HepG2 (cell line): ENCODE data around the gene ERBB3. TPM values are rescaled to one million over a fixed set of nuclear protein-coding genes. Genes with fewer than 3 reads are reported as not detected.

Experiments used
- ATAC-seq: fragments of 200-7000 bp; cut with Tn5 transposase; 3 replicates; pipeline ENCODE4 v1.9.1; 2020; ENCODE audit warnings: mild to moderate bottlenecking, moderate library complexity
- BruUV-seq: library from RNA; stranded (reverse); fragments of 400-500 nt; replicated peaks from 2 replicates; lab custom pipeline; 2021; lab: Mats Ljungman, UMichigan
- CTCF ChIA-PET: fragments of 300-600 bp; formaldehyde crosslinking; extraction: SDS; loops from one replicate; lab custom pipeline; 2021; ENCODE audit warnings: low total read pairs, inconsistent platforms, low intra/inter-chr PET ratio; lab: Yijun Ruan, JAX
- POLR2A ChIA-PET: fragments of 350-600 bp; sonication (Branson Sonifier 250); formaldehyde crosslinking; loops from one replicate; lab custom pipeline; 2020; ENCODE audit warnings: antibody characterized with exemption, inconsistent platforms; lab: Yijun Ruan, JAX
- DNase-seq: peaks from one replicate; pipeline ENCODE4 v3.0.0-alpha.2; 2015; ENCODE audit warnings: low spot score
- FAIRE-seq: peaks from 3 replicates; lab custom pipeline; 2011; peaks lifted over from hg19 to GRCh38; lab: Jason Lieb, UNC
- H2AFZ ChIP-seq: one replicate; pipeline ENCODE4 v1.6.1; 2011; ENCODE audit warnings: low read length, inconsistent platforms
- H3K27ac ChIP-seq: fragments of 300-600 bp; 3 replicates; pipeline ENCODE4 v1.8.0; 2011; ENCODE audit warnings: mixed run types, mild to moderate bottlenecking, mixed read lengths, low read length, inconsistent platforms; ENCODE audit not compliant: insufficient read depth; ENCODE audit errors: extremely low read length
- H3K27me3 ChIP-seq, 2 experiments: fragments of 200-600 bp in 1 of 2; 2 replicates in 1 of 2; 3 replicates in 1 of 2; pipeline versions ENCODE4 v1.6.0 to v1.8.0; 2011; ENCODE audit warnings: low read length in 2 of 2, mild to moderate bottlenecking in 2 of 2, moderate library complexity in 2 of 2, inconsistent platforms in 1 of 2; ENCODE audit not compliant: insufficient read depth in 2 of 2, control insufficient read depth in 1 of 2
- H3K36me3 ChIP-seq, 2 experiments: fragments of 200-600 bp in 1 of 2; replicated peaks in 1 of 2; 2 replicates in 1 of 2; 3 replicates in 1 of 2; pipeline versions ENCODE4 v1.5.1 to v1.8.0; 2011; ENCODE audit warnings: low read length in 2 of 2, inconsistent platforms in 1 of 2; ENCODE audit not compliant: insufficient read depth in 2 of 2, control insufficient read depth in 1 of 2
- H3K4me1 ChIP-seq: 2 replicates; pipeline ENCODE4 v1.5.1; 2012; ENCODE audit warnings: low read length, inconsistent platforms; ENCODE audit not compliant: insufficient read depth
- H3K4me2 ChIP-seq: 2 replicates; pipeline ENCODE4 v1.6.0; 2011; ENCODE audit warnings: low read depth, low read length, inconsistent platforms
- H3K4me3 ChIP-seq, 3 experiments: fragments of 200-600 bp in 1 of 3; sonication (generic), shearing (Covaris generic) in 1 of 3; replicated peaks in 1 of 3; 2 replicates each; pipeline ENCODE4 v1.5.1; 2011 to 2016; ENCODE audit warnings: low read length in 3 of 3, inconsistent platforms in 2 of 3, low read depth in 2 of 3, mild to moderate bottlenecking in 2 of 3, control low read depth in 1 of 3, mixed read lengths in 1 of 3; ENCODE audit not compliant: insufficient read depth in 1 of 3
- H3K79me2 ChIP-seq: one replicate; pipeline ENCODE4 v1.6.1; 2011; ENCODE audit warnings: low read length, inconsistent platforms; ENCODE audit not compliant: insufficient read depth
- H3K9ac ChIP-seq: 2 replicates; pipeline ENCODE4 v1.6.0; 2011; ENCODE audit warnings: mild to moderate bottlenecking, low read depth, low read length, inconsistent platforms; ENCODE audit not compliant: insufficient read depth
- H3K9me3 ChIP-seq: 2 replicates; pipeline ENCODE4 v1.5.1; 2012; ENCODE audit warnings: mild to moderate bottlenecking, low read length
- H4K20me1 ChIP-seq: 2 replicates; pipeline ENCODE4 v1.6.0; 2011; ENCODE audit warnings: inconsistent platforms, mild to moderate bottlenecking, low read length, moderate library complexity; ENCODE audit not compliant: insufficient read depth
- AKAP8 ChIP-seq: sonication (generic); formaldehyde crosslinking; IDR thresholded peaks from 2 replicates; pipeline ENCODE4 v1.5.1; 2020; ENCODE audit warnings: mild to moderate bottlenecking, missing genetic modification reagents
- DR1 ChIP-seq: sonication (generic); formaldehyde crosslinking; IDR thresholded peaks from 2 replicates; pipeline ENCODE4 v1.8.0; 2021; ENCODE audit warnings: mild to moderate bottlenecking, missing genetic modification reagents, inconsistent platforms
- HDAC1 ChIP-seq: sonication (generic); formaldehyde crosslinking; IDR thresholded peaks from 2 replicates; pipeline ENCODE4 v1.5.1; 2020; ENCODE audit warnings: mild to moderate bottlenecking, missing genetic modification reagents
- HMG20A ChIP-seq: IDR thresholded peaks from 2 replicates; pipeline ENCODE4 v1.6.1; 2016; ENCODE audit warnings: borderline replicate concordance
- HOXA7 ChIP-seq: sonication (generic); formaldehyde crosslinking; IDR thresholded peaks from 2 replicates; pipeline ENCODE4 v1.8.1; 2022; ENCODE audit warnings: mild to moderate bottlenecking, missing genetic modification reagents, moderate library complexity
- RBAK ChIP-seq: sonication (generic); formaldehyde crosslinking; IDR thresholded peaks from 2 replicates; pipeline ENCODE4 v1.5.1; 2020; ENCODE audit warnings: mild to moderate bottlenecking, missing genetic modification reagents
- ZBTB10 ChIP-seq: sonication (generic); formaldehyde crosslinking; IDR thresholded peaks from 2 replicates; pipeline ENCODE4 v1.4.0; 2020; ENCODE audit warnings: missing genetic modification reagents, borderline replicate concordance
- ZBTB25 ChIP-seq: IDR thresholded peaks from 2 replicates; pipeline ENCODE4 v1.6.1; 2018; ENCODE audit warnings: missing genetic modification reagents
- ZNF138 ChIP-seq: sonication (generic); formaldehyde crosslinking; IDR thresholded peaks from 2 replicates; pipeline ENCODE4 v1.5.0; 2020; ENCODE audit warnings: mild to moderate bottlenecking, low read depth, missing genetic modification reagents
- ZNF207 ChIP-seq: fragments of 450-650 bp; IDR thresholded peaks from 2 replicates; pipeline ENCODE4 v1.6.1; 2016; ENCODE audit warnings: antibody characterized with exemption, borderline replicate concordance
- ZNF225 ChIP-seq: sonication (generic); formaldehyde crosslinking; IDR thresholded peaks from 2 replicates; pipeline ENCODE4 v1.4.0; 2020; ENCODE audit warnings: mild to moderate bottlenecking, missing genetic modification reagents
- ZNF367 ChIP-seq: sonication (generic); formaldehyde crosslinking; IDR thresholded peaks from 2 replicates; pipeline ENCODE4 v1.4.0; 2020; ENCODE audit warnings: missing genetic modification reagents, borderline replicate concordance
- ZNF547 ChIP-seq: sonication (generic); formaldehyde crosslinking; IDR thresholded peaks from 2 replicates; pipeline ENCODE4 v1.5.1; 2020; ENCODE audit warnings: mild to moderate bottlenecking, missing genetic modification reagents
- ZNF772 ChIP-seq: sonication (generic); formaldehyde crosslinking; IDR thresholded peaks from 2 replicates; pipeline ENCODE4 v1.5.0; 2020; ENCODE audit warnings: mild to moderate bottlenecking, missing genetic modification reagents
- ZSCAN12 ChIP-seq: sonication (generic); formaldehyde crosslinking; IDR thresholded peaks from 2 replicates; pipeline ENCODE4 v1.9.0; 2021; ENCODE audit warnings: mild to moderate bottlenecking, missing genetic modification reagents
- WGBS: methylation state at CpG from one replicate; pipeline ENCODE4 v1.1.6; 2017; ENCODE audit warnings: low lambda C conversion rate; 5-methylcytosine and 5-hydroxymethylcytosine counted together
- in situ Hi-C: cut with HindIII; loops from 2 replicates; pipeline ENCODE4 v1.10.0; 2017; ENCODE audit warnings: low pct_unique_long_range_greater_than_20kb; ENCODE audit not compliant: extremely low pct_ligation_motif_present
- intact Hi-C: fragments of 100-400 bp; cut with micrococcal nuclease; formaldehyde crosslinking; loops from one replicate; pipeline ENCODE4 v1.10.0; 2022; ENCODE audit not compliant: unreplicated experiment
- polyA plus RNA-seq, 8 experiments: library from polyadenylated mRNA; depleted of rRNA in 3 of 8; stranded (reverse) in 7 of 8; unstranded in 1 of 8; fragments of >200 nt; fragmentation: Illumina TruSeq in 4 of 8; extraction: Trizol in 4 of 8; gene quantifications; 2 replicates each; pipeline versions ENCODE4 v1.2.1 to v1.2.3, GENCODE V29; 2011 to 2016; ENCODE audit warnings: low read depth in 4 of 8, missing spikeins in 1 of 8, mixed read lengths in 1 of 8; ENCODE audit not compliant: insufficient read depth in 1 of 8
- total RNA-seq, 5 experiments: library from RNA; depleted of rRNA; stranded (reverse); fragments of >200 nt; fragmentation: Illumina TruSeq; extraction: Trizol; gene quantifications; 2 replicates each; pipeline ENCODE4 v1.2.3, GENCODE V29; 2016; ENCODE audit warnings: low read depth in 1 of 5
- TF ChIP-seq, protein P1 (sequence below): IDR thresholded peaks from 2 replicates; pipeline ENCODE4 v1.6.1; 2016; ENCODE audit warnings: mild to moderate bottlenecking, missing biosample characterization, missing genetic modification reagents

ERBB3 gene
- total and polyA plus RNA-seq, 2 of the 13 experiments (the other 11 are each of a cell fraction or from before 2014, with no cell fraction given), result 93.6 to 358 TPM

GRCh38 chr12:56143217-56143616 lies 63.3 kb downstream of the ERBB3 start:
- ChIA-PET CTCF (no interaction called here), POLR2A (interaction anchor here (2.6 kb wide), 1 partner anchor 15 kb away, joined by 14 read pairs; the partner anchor contains the start of gene ESYT1)
- TF ChIP-seq HDAC1 (CRISPR knock-in tag), result no peak
- H3K4me3 ChIP-seq, result no peak overlapping the region
- DNase-seq, result no peak
- no peak overlapping the region for H2AFZ ChIP-seq
- H3K4me2 ChIP-seq, result no peak overlapping the region
- intact Hi-C loops (no loop called here), in situ Hi-C loops (no loop called here)
- H3K27ac ChIP-seq, result no peak overlapping the region
- H3K9me3 ChIP-seq, result no peaks in the 10 kb centered on the region
- no TSS peak for BruUV-seq
- no peak for FAIRE-seq
- ATAC-seq, result no peak
- 96% methylated on average over 4 of the region's 4 CpGs for WGBS
- H4K20me1 ChIP-seq, result no peaks in the 10 kb centered on the region
- no peaks in the 10 kb centered on the region for H3K4me1 ChIP-seq
- peaks cover 15 to 61% of the 10 kb centered on the region in 2 experiments for H3K36me3 ChIP-seq
- H3K27me3 ChIP-seq, result no peaks in the 10 kb centered on the region
- no peak overlapping the region for H3K9ac ChIP-seq
- H3K79me2 ChIP-seq, result no peaks in the 10 kb centered on the region

GRCh38 chr12:56143870-56144269 lies 63.9 kb downstream of the ERBB3 start:
- FAIRE-seq (no peak), ATAC-seq (no peak), DNase-seq (no peak)
- Histone ChIP-seq H3K4me2 (no peak overlapping the region), H3K4me3 (no peak overlapping the region), H3K27me3 (no peaks in the 10 kb centered on the region), H3K36me3 (peaks cover 15 to 55% of the 10 kb centered on the region in 2 experiments), H3K9ac (no peak overlapping the region), H4K20me1 (no peaks in the 10 kb centered on the region), H3K9me3 (no peaks in the 10 kb centered on the region), H2AFZ (no peak overlapping the region), H3K27ac (no peak overlapping the region), H3K4me1 (no peaks in the 10 kb centered on the region), H3K79me2 (no peaks in the 10 kb centered on the region)
- BruUV-seq, result no TSS peak
- WGBS, result 97% methylated on average over 8 of the region's 8 CpGs
- in situ Hi-C loops (no loop called here), intact Hi-C loops (no loop called here)
- ChIA-PET POLR2A (interaction anchor here (2.6 kb wide), 1 partner anchor 16 kb away, joined by 14 read pairs; the partner anchor contains the start of gene ESYT1), CTCF (no interaction called here)
- TF ChIP-seq ZNF367 (CRISPR knock-in tag) (no peak), ZSCAN12 (CRISPR knock-in tag) (no peak), HOXA7 (CRISPR knock-in tag) (no peak), ZNF772 (CRISPR knock-in tag) (no peak), ZNF207 (no peak), ZNF138 (CRISPR knock-in tag) (no peak), RBAK (CRISPR knock-in tag) (no peak), ZBTB10 (no peak), HMG20A (CRISPR knock-in tag) (no peak), ZNF547 (CRISPR knock-in tag) (no peak), DR1 (CRISPR knock-in tag) (no peak), AKAP8 (CRISPR knock-in tag) (no peak), ZBTB25 (CRISPR knock-in tag) (no peak), ZNF225 (no peak)
- TF ChIP-seq, protein P1, sequence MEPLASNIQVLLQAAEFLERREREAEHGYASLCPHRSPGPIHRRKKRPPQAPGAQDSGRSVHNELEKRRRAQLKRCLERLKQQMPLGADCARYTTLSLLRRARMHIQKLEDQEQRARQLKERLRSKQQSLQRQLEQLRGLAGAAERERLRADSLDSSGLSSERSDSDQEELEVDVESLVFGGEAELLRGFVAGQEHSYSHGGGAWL (CRISPR knock-in tag), result no peak
